ENCODE measurements around the gene MYLK.
"Not testable (repeated sequence)": the region's sequence is repeated elsewhere in the genome, so short reads cannot be mapped to it uniquely, and the experiment has no call there.

GRCh38 chr3:123707641-123708040 lies 176.5 kb downstream of the MYLK start:
- not testable (repeated sequence) for TF ChIP-seq POLR2A, CTCF, EP300 (IDR thresholded peaks at IDR 0.05)

Data from stomach (tissue), 4 donors.